ENCODE measurements around the gene NPTX2. TPM values are rescaled to one million over a fixed set of nuclear protein-coding genes. Genes with fewer than 3 reads are reported as not detected.

The NPTX2 gene
- total RNA-seq = 0.40 and 0.72 TPM in 2 replicates

GRCh38 chr7:98617051-98617959 is at the start of gene NPTX2:
Gene NPTX2 (plus strand): TSS chr7:98617285. CDS start chr7:98617462, 177 bp downstream.

Other genes with a start within 250 kb of the NPTX2 start
- gene BAIAP2L1, start 216.2 kb upstream of the NPTX2 start, total RNA-seq = 0.22 and 0.27 TPM in 2 replicates

Measured in thoracic aorta endothelial cell (primary cell).